HG03575 (cell line): Measurements from ENCODE around the gene FRS3.

Source experiments
- ATAC-seq: cut with Tn5 transposase; IDR thresholded peaks from one replicate; pipeline ENCODE4 v1.9.1; 2021; ENCODE audit not compliant: unreplicated experiment, insufficient number of reproducible peaks, low FRiP score; ENCODE audit errors: extremely low read depth

Gene FRS3

GRCh38 chr6:41798901-41799558, 19.3 kb upstream of the FRS3 start:
- ATAC-seq, result no peak

GRCh38 chr6:41796474-41796873, 16.8 kb upstream of the FRS3 start:
- ATAC-seq, result no peak

GRCh38 chr6:41791984-41792383, 12.3 kb upstream of the FRS3 start:
- no peak for ATAC-seq

- no peak for ATAC-seq
Measured at GRCh38 chr6:41791305-41791704, 11.6 kb upstream of the FRS3 start.

- ATAC-seq, result no peak
Measured at GRCh38 chr6:41790045-41790444, 10.3 kb upstream of the FRS3 start.

GRCh38 chr6:41789390-41789724, 9.7 kb upstream of the FRS3 start:
- ATAC-seq, result no peak

GRCh38 chr6:41787219-41787917, 7.7 kb upstream of the FRS3 start, which contains the start of gene TOMM6:
Gene TOMM6, plus strand, starts transcription at chr6:41787694. Its CDS starts 4 bp downstream, at chr6:41787698.
- ATAC-seq, result peak; percentile 57

- ATAC-seq, result no peak
Measured at GRCh38 chr6:41786451-41787218, 6.9 kb upstream of the FRS3 start.

- ATAC-seq, result no peak
Measured at GRCh38 chr6:41785689-41786450, 6.2 kb upstream of the FRS3 start.

GRCh38 chr6:41785254-41785653, 5.6 kb upstream of the FRS3 start:
- no peak for ATAC-seq

- no peak for ATAC-seq
Measured at GRCh38 chr6:41784581-41785171, 5.0 kb upstream of the FRS3 start.

- no peak for ATAC-seq
Measured at GRCh38 chr6:41783106-41783780, 3.5 kb upstream of the FRS3 start.

- ATAC-seq, result no peak
Measured at GRCh38 chr6:41781366-41781730, 1.6 kb upstream of the FRS3 start.

GRCh38 chr6:41780551-41781365, 1.1 kb upstream of the FRS3 start, which contains the start of gene PRICKLE4:
Gene PRICKLE4, plus strand, starts transcription at chr6:41780782. Its CDS starts 2,692 bp downstream, at chr6:41783474.
- ATAC-seq, result no peak

- no peak for ATAC-seq
Measured at GRCh38 chr6:41779336-41779735, 364 bp downstream of the FRS3 start.

GRCh38 chr6:41778895-41779294, 805 bp downstream of the FRS3 start:
- ATAC-seq, result no peak

GRCh38 chr6:41777551-41778285, 2.0 kb downstream of the FRS3 start:
- ATAC-seq, result no peak
